K562 (cell line): ENCODE data around the gene LBHD1. TPM values are rescaled to one million over a fixed set of nuclear protein-coding genes. Genes with fewer than 3 reads are reported as not detected.

ENCODE experiments used
- ADNP ChIP-seq: fragments of 200-800 bp; sonication (Bioruptor generic); IDR thresholded peaks from 2 replicates; pipeline ENCODE4 v1.6.1; 2016; ENCODE audit warnings: missing genetic modification characterization, missing compliant biosample characterization
- ATF1 ChIP-seq, 2 experiments: fragments of 450-650 bp in 1 of 2; IDR thresholded peaks; 2 replicates each; pipeline ENCODE4 v1.6.1; 2016; ENCODE audit warnings: missing compliant biosample characterization in 1 of 2, missing genetic modification characterization in 1 of 2
- BMI1 ChIP-seq: fragments of 150-350 bp; IDR thresholded peaks from 2 replicates; pipeline ENCODE4 v1.6.1; 2014; ENCODE audit warnings: low read length
- CBFA2T2 ChIP-seq: fragments of 450-650 bp; conservative IDR thresholded peaks from 2 replicates; pipeline ENCODE4 v1.6.1; 2017; ENCODE audit warnings: mild to moderate bottlenecking
- EP300 ChIP-seq: IDR thresholded peaks from 2 replicates; pipeline ENCODE4 v1.6.1; 2012; ENCODE audit warnings: low read length, improper control_type of control experiment
- FOXA3 ChIP-seq, 2 experiments: fragments of 450-650 bp in 1 of 2; sonication (generic) in 1 of 2; formaldehyde crosslinking; IDR thresholded peaks in 1 of 2; conservative IDR thresholded peaks in 1 of 2; 2 replicates each; pipeline versions ENCODE4 v1.4.0 to v1.8.0; 2020 to 2022; ENCODE audit warnings: mild to moderate bottlenecking in 2 of 2, missing genetic modification reagents in 1 of 2
- FOXJ2 ChIP-seq: fragments of 200-800 bp; sonication (Bioruptor generic); IDR thresholded peaks from 2 replicates; pipeline ENCODE4 v1.6.1; 2016; ENCODE audit warnings: missing genetic modification characterization, missing compliant biosample characterization
- FOXP1 ChIP-seq: sonication (generic); formaldehyde crosslinking; IDR thresholded peaks from 2 replicates; pipeline ENCODE4 v1.8.0; 2022; ENCODE audit warnings: mild to moderate bottlenecking, missing genetic modification reagents
- HDAC1 ChIP-seq, 2 experiments: fragments of 450-650 bp; IDR thresholded peaks; 2 replicates each; pipeline ENCODE4 v1.6.1; 2016 to 2017; ENCODE audit warnings: inconsistent platforms in 1 of 2, mild to moderate bottlenecking in 1 of 2, moderate library complexity in 1 of 2
- HLTF ChIP-seq: fragments of 450-650 bp; IDR thresholded peaks from 2 replicates; pipeline ENCODE4 v1.6.1; 2016
- HOXB6 ChIP-seq: fragments of 250-450 bp; sonication (Bioruptor Pico); IDR thresholded peaks from 2 replicates; pipeline ENCODE4 v1.5.1; 2022; ENCODE audit warnings: mild to moderate bottlenecking, borderline replicate concordance
- KDM4B ChIP-seq, 2 experiments: fragments of 450-650 bp in 1 of 2; sonication (generic) in 1 of 2; IDR thresholded peaks; 2 replicates each; pipeline ENCODE4 v1.6.1; 2016 to 2017; ENCODE audit warnings: borderline replicate concordance in 2 of 2, antibody characterized with exemption in 1 of 2, low read depth in 1 of 2, mild to moderate bottlenecking in 1 of 2
- KLF1 ChIP-seq: fragments of 450-650 bp; IDR thresholded peaks from 2 replicates; pipeline ENCODE4 v1.6.1; 2016; ENCODE audit warnings: missing genetic modification characterization, missing compliant biosample characterization
- PML ChIP-seq: IDR thresholded peaks from 2 replicates; pipeline ENCODE4 v1.6.1; 2012; ENCODE audit warnings: low read length, inconsistent platforms
- POLR2AphosphoS5 ChIP-seq: IDR thresholded peaks from 2 replicates; pipeline ENCODE4 v1.6.1; 2011; ENCODE audit warnings: mild to moderate bottlenecking, low read depth, low read length, moderate library complexity; ENCODE audit not compliant: control insufficient read depth, insufficient read depth
- PURB ChIP-seq: sonication (generic); formaldehyde crosslinking; IDR thresholded peaks from 2 replicates; pipeline ENCODE4 v1.9.0; 2021; ENCODE audit warnings: low read depth, mild to moderate bottlenecking, missing genetic modification reagents
- RBM15 ChIP-seq: fragments of 200-400 bp; formaldehyde crosslinking; IDR thresholded peaks from 2 replicates; pipeline ENCODE4 v1.6.1; 2018; ENCODE audit warnings: mild to moderate bottlenecking, low read length, moderate library complexity; ENCODE audit not compliant: insufficient read depth
- SAP30 ChIP-seq: fragments of 200-600 bp; sonication (generic); IDR thresholded peaks from 2 replicates; pipeline ENCODE4 v1.6.1; 2012; ENCODE audit warnings: borderline replicate concordance, low read depth, mild to moderate bottlenecking, moderate library complexity, low read length, control low read depth, inconsistent platforms; ENCODE audit not compliant: insufficient read depth, poor library complexity, severe bottlenecking
- SMAD1 ChIP-seq: fragments of 150-350 bp; IDR thresholded peaks from 2 replicates; pipeline ENCODE4 v1.6.1; 2014; ENCODE audit warnings: low read length, low read depth; ENCODE audit not compliant: partially characterized antibody
- SMC3 ChIP-seq: conservative IDR thresholded peaks from 2 replicates; pipeline ENCODE4 v1.6.1; 2011; ENCODE audit warnings: low read depth, low read length, improper control_type of control experiment; ENCODE audit not compliant: insufficient read depth
- TAL1 ChIP-seq: fragments of 450-650 bp; IDR thresholded peaks from 2 replicates; pipeline ENCODE4 v1.6.1; 2016; ENCODE audit warnings: mild to moderate bottlenecking
- TFAP4 ChIP-seq: sonication (generic); formaldehyde crosslinking; IDR thresholded peaks from 2 replicates; pipeline ENCODE4 v1.8.0; 2022; ENCODE audit warnings: missing genetic modification reagents, mild to moderate bottlenecking, moderate library complexity, borderline replicate concordance
- ZBED1 ChIP-seq: IDR thresholded peaks from 2 replicates; pipeline ENCODE4 v1.6.1; 2014
- ZC3H4 ChIP-seq: sonication (generic); formaldehyde crosslinking; IDR thresholded peaks from 2 replicates; pipeline ENCODE4 v1.9.0; 2021; ENCODE audit warnings: missing genetic modification reagents, borderline replicate concordance
- ZNF133 ChIP-seq: fragments of 250-450 bp; sonication (Bioruptor Pico); IDR thresholded peaks from 2 replicates; pipeline ENCODE4 v1.4.0; 2020; ENCODE audit warnings: mild to moderate bottlenecking
- ZNF263 ChIP-seq: sonication (generic); formaldehyde crosslinking; IDR thresholded peaks from 2 replicates; pipeline ENCODE4 v1.8.0; 2022; ENCODE audit warnings: mild to moderate bottlenecking, missing genetic modification reagents, borderline replicate concordance
- ZNF431 ChIP-seq: sonication (generic); formaldehyde crosslinking; IDR thresholded peaks from 2 replicates; pipeline ENCODE4 v1.8.0; 2022; ENCODE audit warnings: mild to moderate bottlenecking, missing genetic modification reagents
- ZNF586 ChIP-seq: fragments of 450-650 bp; formaldehyde crosslinking; conservative IDR thresholded peaks from 2 replicates; pipeline ENCODE4 v1.4.0; 2020; ENCODE audit warnings: mild to moderate bottlenecking, moderate library complexity
- ZNF778 ChIP-seq: fragments of 450-650 bp; formaldehyde crosslinking; IDR thresholded peaks from 2 replicates; pipeline ENCODE4 v1.4.0; 2020; ENCODE audit warnings: mild to moderate bottlenecking, moderate library complexity
- ZNF780A ChIP-seq: fragments of 250-450 bp; sonication (Bioruptor Pico); IDR thresholded peaks from 2 replicates; pipeline ENCODE4 v1.5.0; 2021; ENCODE audit warnings: mild to moderate bottlenecking
- polyA plus RNA-seq, 8 experiments: library from polyadenylated mRNA; depleted of rRNA in 4 of 8; stranded (reverse) in 5 of 8; unstranded in 3 of 8; fragments of >200 nt; fragmentation: Nextera tagmentation in 2 of 8; fragmentation: Illumina TruSeq in 1 of 8; extraction: Ambion mirVana in 2 of 8; extraction: Trizol in 1 of 8; gene quantifications; 2 replicates each; pipeline versions ENCODE4 v1.2.1 to v1.2.3, GENCODE V29; 2011 to 2014; ENCODE audit warnings: inconsistent platforms in 1 of 8, missing spikeins in 1 of 8
- total RNA-seq, 7 experiments: library from RNA; depleted of rRNA in 6 of 7; stranded (reverse); fragments of >200 nt in 6 of 7; fragmentation: Illumina TruSeq in 2 of 7; extraction: Trizol in 2 of 7; gene quantifications; 2 replicates each; pipeline versions ENCODE4 v1.2.1 to v1.2.3, GENCODE V29; 2011 to 2021; ENCODE audit warnings: low replicate concordance in 1 of 7

Gene LBHD1
- total and polyA plus RNA-seq, 9 of the 15 experiments (the other 6 are each of a cell fraction or from before 2014, with no cell fraction given) = 2.6 to 28.0 (median 12.5) TPM

GRCh38 chr11:62665075-62665598 is 6.9 kb downstream of the LBHD1 start, which contains the start of the genes C11orf98 and CSKMT (continued):
- TF ChIP-seq ZNF780A (CRISPR knock-in tag) (peak; percentile 84), ZBED1 (peak; percentile 92), FOXP1 (CRISPR knock-in tag) (no peak; the same call in 1 of the 2 replicates), FOXA3 (CRISPR knock-in tag; conservative IDR thresholded peaks at IDR 0.05 in 1 of 2, IDR thresholded peaks at IDR 0.05 in 1 of 2) (no peak), ATF1 (CRISPR knock-in tag; IDR thresholded peaks at IDR 0.05) (no peak), ATF1 (tag; IDR thresholded peaks at IDR 0.05) (peak; percentile 56), TFAP4 (CRISPR knock-in tag) (peak; percentile 63), CBFA2T2 (no peak), RBM15 (no peak), ZNF778 (CRISPR knock-in tag) (no peak), EP300 (no peak), BMI1 (no peak), ZNF263 (CRISPR knock-in tag) (no peak), SMC3 (no peak), FOXJ2 (tag) (no peak), PURB (no peak), ZC3H4 (no peak), ZNF133 (CRISPR knock-in tag) (no peak), ZNF431 (CRISPR knock-in tag) (no peak), ADNP (tag) (no peak), PML (peak; percentile 98), ZNF586 (0 out of 2 replicates have a peak, but pooled peaks have one; percentile 54), KDM4B (IDR thresholded peaks at IDR 0.05; ENCODE audit: borderline replicate concordance in 2 of 2, low read depth in 1 of 2) (no peak), SMAD1 (peak; percentile 97), HLTF (no peak), HOXB6 (CRISPR knock-in tag) (peak; percentile 81), HDAC1 (IDR thresholded peaks at IDR 0.05) (peak in 1 of 2 experiments; percentile 51; a peak in 2 of 4 replicates), KLF1 (tag) (no peak), SAP30 (peak; percentile 52), POLR2AphosphoS5 (peak; percentile 100), TAL1 (no peak)
